GM18520 (cell line): ENCODE data around the gene TAF11L14.
"Not testable (repeated sequence)": the region's sequence is repeated elsewhere in the genome, so short reads cannot be mapped to it uniquely, and the experiment has no call there.

Source experiments
- ATAC-seq: cut with Tn5 transposase; IDR thresholded peaks from one replicate; pipeline ENCODE4 v1.9.1; 2021; ENCODE audit not compliant: unreplicated experiment

The TAF11L14 gene

GRCh38 chr5:17634160-17634559 is at the start of gene TAF11L14:
TSS of gene TAF11L14 (plus strand) at chr5:17634460.
- ATAC-seq, result no peak

- ATAC-seq, result not testable (repeated sequence)
These were observed 48.6 kb upstream of the TAF11L14 start, which contains the start of gene TAF11L7 for GRCh38 chr5:17585658-17586057. TSS of gene TAF11L7 (minus strand) at chr5:17585758.

- not testable (repeated sequence) for ATAC-seq
These were observed 43.4 kb upstream of the TAF11L14 start, which contains the start of gene TAF11L8 for GRCh38 chr5:17590860-17591259. TSS of gene TAF11L8 (minus strand) at chr5:17590960.

- not testable (repeated sequence) for ATAC-seq
These were observed 40.0 kb upstream of the TAF11L14 start, which contains the start of gene TAF11L9 for GRCh38 chr5:17594255-17594654. TSS of gene TAF11L9 (minus strand) at chr5:17594394.

GRCh38 chr5:17597728-17598127 is 36.5 kb upstream of the TAF11L14 start, which contains the start of gene TAF11L10:
TSS of gene TAF11L10 (minus strand) at chr5:17597828.
- not testable (repeated sequence) for ATAC-seq

- not testable (repeated sequence) for ATAC-seq
These were observed 30.4 kb upstream of the TAF11L14 start, which contains the start of gene TAF11L11 for GRCh38 chr5:17603880-17604279. TSS of gene TAF11L11 (plus strand) at chr5:17604183.

- ATAC-seq, result no peak
These were observed 29.3 kb upstream of the TAF11L14 start for GRCh38 chr5:17604951-17605350.

- not testable (repeated sequence) for ATAC-seq
These were observed 26.8 kb upstream of the TAF11L14 start for GRCh38 chr5:17607461-17607860.

- not testable (repeated sequence) for ATAC-seq
These were observed 24.2 kb upstream of the TAF11L14 start, which contains the start of gene TAF11L12 for GRCh38 chr5:17610092-17610491. TSS of gene TAF11L12 (plus strand) at chr5:17610392.

- no peak for ATAC-seq
These were observed 19.2 kb upstream of the TAF11L14 start for GRCh38 chr5:17614872-17615605.

GRCh38 chr5:17619354-17619753 is 14.9 kb upstream of the TAF11L14 start:
- ATAC-seq, result no peak

- ATAC-seq, result no peak
These were observed 13.6 kb upstream of the TAF11L14 start for GRCh38 chr5:17620627-17621026.

- ATAC-seq, result no peak
These were observed 8.6 kb upstream of the TAF11L14 start for GRCh38 chr5:17625686-17626085.

GRCh38 chr5:17631788-17632187 is 2.5 kb upstream of the TAF11L14 start, which contains the start of gene TAF11L13:
TSS of gene TAF11L13 (plus strand) at chr5:17632088.
- ATAC-seq, result not testable (repeated sequence)

- ATAC-seq, result not testable (repeated sequence)
These were observed 15.0 kb downstream of the TAF11L14 start for GRCh38 chr5:17649232-17649631.

- ATAC-seq, result not testable (repeated sequence)
These were observed 21.0 kb downstream of the TAF11L14 start for GRCh38 chr5:17655201-17655759.

- no peak for ATAC-seq
These were observed 21.7 kb downstream of the TAF11L14 start for GRCh38 chr5:17655921-17656320.

- ATAC-seq, result no peak
These were observed 28.9 kb downstream of the TAF11L14 start for GRCh38 chr5:17663182-17663581.

- ATAC-seq, result no peak
These were observed 31.6 kb downstream of the TAF11L14 start for GRCh38 chr5:17665836-17666235.

- ATAC-seq, result no peak
These were observed 32.5 kb downstream of the TAF11L14 start for GRCh38 chr5:17666726-17667235.

- ATAC-seq, result no peak
These were observed 36.1 kb downstream of the TAF11L14 start for GRCh38 chr5:17670353-17670752.
